ENCODE results near the gene USH2A.

USH2A gene

GRCh38 chr1:216114180-216114579 is 309.1 kb downstream of the USH2A start:
- no peak for DNase-seq

- DNase-seq, result no peak
Measured at GRCh38 chr1:216113181-216113580, 310.1 kb downstream of the USH2A start.

DNA sequence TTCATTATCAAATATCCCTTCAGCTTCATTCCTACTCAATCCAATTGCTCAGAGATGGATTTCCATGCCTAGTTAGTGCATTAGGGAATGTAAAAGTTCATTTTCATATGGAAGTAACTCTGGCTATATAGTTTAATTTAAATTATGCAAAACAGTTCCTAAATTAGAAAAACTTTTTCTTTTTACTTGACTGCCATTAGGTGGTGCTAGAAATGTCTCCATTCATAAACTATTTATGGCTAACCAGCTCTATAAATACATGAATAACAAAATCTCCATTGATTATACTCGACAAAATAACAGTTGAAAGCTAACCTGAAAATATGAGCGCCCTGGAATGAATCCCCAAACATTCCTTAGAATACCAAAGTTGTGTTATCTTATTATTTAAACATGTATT is 311.4 kb downstream of the USH2A start:
- no peak for DNase-seq

DNA sequence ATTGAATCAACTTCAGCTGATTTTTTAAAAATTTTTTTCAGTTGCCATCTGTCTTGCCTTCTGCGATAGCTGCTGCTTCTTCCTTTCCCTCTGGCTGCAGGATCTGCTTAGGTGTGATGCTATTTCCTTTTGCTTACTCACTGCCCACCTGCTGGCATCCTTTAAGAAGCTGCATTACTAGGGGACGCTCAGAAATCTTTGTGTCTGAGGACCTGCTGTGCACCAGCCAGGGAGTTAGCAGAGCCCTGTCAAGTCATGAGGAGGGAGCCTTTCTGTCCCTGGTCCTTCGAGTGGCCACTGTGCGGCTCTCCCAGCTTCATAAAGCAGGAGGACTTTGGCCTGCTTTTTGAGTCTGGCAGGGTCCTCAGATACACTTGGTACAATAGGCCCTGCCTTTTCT is 327.8 kb downstream of the USH2A start:
- DNase-seq, result no peak

- peak; percentile 51 for DNase-seq
Measured at GRCh38 chr1:216090556-216090955, 332.7 kb downstream of the USH2A start.

GRCh38 chr1:216086678-216087077 is 336.6 kb downstream of the USH2A start:
- DNase-seq, result no peak

DNA sequence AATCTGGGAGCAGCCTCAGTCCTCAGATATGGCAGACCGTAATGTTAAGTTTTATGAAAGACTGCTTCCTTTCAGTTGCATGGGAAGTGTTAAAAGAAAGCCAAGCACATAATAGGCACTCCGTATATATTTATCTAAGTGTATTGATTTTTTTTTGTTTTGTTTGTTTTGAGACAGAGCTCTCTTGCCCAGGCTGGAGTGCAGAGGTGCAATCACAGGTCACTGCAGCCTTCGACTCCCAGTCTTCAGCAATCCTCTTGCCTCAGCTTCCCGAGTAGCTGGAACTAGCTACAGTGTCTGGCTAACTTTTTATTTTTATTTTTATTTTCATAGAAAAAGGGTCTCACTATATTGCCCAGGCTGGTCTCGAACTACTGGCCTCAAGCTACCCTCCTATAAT is 341.8 kb downstream of the USH2A start:
- no peak for DNase-seq

DNA sequence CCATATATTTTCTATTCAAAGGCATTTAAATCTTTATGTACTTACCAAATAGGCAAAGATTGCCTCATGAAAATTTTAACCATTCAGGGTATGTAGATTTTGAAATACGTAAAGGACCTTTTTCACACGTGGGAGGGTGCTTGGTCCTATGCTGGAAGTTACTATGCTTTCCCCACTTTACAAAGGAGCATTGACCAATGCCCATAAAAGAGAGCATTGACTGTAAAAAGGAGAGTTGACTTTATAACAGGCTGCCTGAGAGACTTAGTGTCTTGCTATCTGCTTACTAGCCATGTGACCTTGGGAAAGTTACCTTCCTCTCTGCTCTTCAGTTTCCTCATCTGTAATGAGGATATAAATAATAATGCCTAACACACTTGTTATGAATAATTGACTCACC is 346.5 kb downstream of the USH2A start:
- DNase-seq, result no peak

DNA sequence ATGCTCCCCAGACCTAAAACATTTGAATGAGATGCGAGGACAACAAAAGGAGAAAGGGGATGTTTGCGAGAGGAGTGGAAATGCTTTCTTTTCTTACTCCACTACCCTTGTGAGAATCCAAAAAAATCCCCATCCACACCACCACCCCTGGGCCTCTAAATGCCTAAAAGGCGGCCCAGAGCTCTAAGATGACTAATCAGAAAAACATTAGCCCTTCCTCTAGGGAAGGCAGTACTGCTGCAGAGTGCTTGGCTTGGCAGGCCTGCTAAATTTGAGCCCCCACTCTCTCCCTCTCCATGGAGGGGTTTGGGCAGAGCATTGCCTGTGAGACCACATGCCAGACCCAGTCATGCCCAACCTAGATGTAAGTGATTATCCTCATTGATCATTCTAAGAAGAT is 347.9 kb downstream of the USH2A start:
- DNase-seq, result no peak

DNA sequence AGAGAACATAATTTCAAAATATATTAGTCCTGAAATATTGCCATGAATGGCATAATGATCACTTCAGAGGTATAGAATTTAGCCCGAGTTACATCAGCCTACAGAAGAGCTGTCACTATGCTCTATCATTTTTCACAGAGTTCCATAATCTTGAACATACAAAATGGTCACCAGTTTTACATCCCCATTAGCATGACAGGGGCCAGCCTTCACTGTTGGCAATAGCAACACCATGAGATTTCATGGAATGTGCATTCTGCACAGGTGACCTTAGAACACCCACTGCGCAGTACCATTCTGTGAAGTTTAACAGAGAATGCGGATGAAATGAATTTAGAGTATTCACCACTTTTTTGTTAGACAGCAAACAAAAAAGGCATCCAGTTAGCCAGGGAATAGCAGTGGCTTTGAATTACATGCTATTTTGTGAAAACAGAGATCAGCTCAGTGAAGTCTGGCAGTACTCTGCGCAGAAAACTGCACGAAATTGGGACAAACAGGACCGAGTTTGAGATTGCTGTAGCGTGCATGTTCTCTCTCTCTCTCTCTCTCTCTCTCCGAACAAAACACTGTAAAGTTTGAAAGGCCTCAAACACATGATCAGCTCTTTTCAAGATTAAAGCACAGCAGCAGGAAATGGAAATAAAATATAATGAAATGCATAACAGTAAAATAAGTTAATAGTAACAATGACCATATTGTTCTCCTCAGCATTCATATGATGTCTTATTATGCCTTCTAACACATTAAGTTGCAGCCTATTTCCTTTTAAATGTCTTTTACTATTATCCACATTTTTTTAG is 349.3 kb downstream of the USH2A start:
- no peak for DNase-seq

DNA sequence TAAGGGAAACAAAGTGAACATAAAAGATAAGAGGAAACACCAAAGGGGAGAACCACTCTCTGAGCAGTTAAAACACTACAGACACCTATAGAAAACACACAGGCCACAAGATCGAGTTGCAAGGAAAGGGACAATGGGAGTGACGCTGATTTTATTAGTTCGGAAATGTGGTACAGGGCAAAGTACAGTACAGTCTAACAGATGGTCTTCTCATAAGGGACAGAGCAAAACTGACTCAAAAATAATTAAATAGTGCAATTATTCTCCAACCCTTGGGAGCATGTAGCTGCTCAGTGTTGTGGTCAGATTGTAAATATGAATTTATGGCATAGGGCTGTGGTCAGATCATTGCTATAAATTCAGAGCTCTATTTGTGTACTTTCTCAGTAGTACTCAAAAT is 352.0 kb downstream of the USH2A start:
- DNase-seq, result no peak

GRCh38 chr1:216064643-216065042 is 358.6 kb downstream of the USH2A start:
- no peak for DNase-seq

DNA sequence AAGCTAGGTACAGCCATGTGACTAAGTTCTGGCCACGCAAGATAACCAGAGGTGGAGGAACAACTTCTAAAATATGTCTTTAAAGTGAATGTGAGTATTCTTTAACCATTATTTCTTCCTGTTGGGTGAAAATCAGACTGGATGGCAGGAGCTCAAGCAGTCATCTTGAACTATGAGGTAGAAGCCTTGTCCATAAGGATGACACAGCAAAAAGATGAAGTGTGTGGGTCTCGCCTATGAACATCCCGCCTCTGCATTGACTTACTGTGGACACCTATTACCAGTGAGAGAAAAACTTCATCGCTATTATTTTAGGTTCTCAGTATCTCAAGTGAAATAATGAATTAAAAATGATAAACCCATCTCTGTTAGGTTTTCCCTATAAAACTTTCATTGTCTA is 365.3 kb downstream of the USH2A start:
- DNase-seq, result no peak

DNA sequence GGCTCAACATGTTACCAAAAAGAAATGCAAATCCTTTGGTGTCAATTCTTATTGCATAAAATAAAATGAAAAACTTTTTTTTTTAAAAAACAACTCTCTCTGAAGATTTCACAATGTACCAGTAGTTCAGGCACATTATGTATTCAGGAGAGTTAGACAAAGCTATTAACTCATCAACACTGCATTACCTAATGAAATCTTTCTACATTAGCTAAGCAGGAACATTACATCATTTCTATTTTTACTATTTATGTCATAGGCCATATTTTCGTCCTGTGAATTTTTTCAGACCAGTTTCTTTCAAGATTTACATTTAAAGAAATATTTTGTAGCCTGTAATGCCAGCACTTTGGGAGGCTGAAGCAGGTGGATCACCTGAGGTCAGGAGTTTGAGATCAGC is 366.2 kb downstream of the USH2A start:
- no peak for DNase-seq

GRCh38 chr1:216055004-216055403 is 368.2 kb downstream of the USH2A start:
- DNase-seq, result no peak

GRCh38 chr1:216054600-216054999 is 368.6 kb downstream of the USH2A start:
- DNase-seq, result peak; percentile 43

DNA sequence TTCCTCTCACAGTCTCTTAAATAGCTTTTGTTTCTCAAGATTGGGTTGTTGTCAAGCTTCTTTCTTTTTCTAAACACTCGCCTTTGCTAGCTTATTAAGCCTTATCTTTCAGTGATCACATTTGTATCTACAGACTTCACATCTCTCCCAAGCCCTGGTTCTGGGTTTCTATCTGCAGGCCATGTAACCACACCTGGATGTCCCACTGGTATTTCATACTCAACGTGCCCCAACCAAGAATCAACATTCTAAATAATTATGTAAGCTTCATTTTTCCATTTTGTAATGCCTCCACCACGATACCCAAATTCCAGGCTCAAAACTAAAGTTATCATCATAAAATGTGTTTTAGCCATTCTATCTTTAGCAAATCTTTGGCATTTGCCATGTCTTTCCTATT is 372.2 kb downstream of the USH2A start:
- DNase-seq, result no peak

- no peak for DNase-seq
Measured at GRCh38 chr1:216049741-216050430, 373.4 kb downstream of the USH2A start.

- DNase-seq, result no peak
Measured at GRCh38 chr1:216047811-216048572, 375.3 kb downstream of the USH2A start.

- DNase-seq, result no peak
Measured at GRCh38 chr1:216046336-216046735, 376.9 kb downstream of the USH2A start.

- DNase-seq, result no peak
Measured at GRCh38 chr1:216045400-216045799, 377.8 kb downstream of the USH2A start.

DNA sequence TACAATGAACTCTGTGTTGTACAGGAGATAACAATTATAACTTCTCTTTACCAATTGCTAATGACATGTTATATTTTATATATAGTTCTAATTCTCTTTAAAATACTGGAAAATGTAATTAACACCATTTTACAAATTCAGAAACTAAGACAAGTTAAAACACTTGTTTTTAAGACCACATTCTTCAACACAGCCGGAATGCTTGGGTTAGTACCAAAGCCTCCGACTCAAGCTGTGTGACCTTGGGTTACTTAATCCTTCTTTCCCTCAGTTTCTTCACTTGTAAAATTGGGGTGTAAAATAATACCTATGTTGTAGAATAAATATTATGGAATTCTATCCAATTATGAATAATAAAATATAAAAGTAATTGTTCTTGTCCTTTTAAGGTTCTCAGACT is 378.7 kb downstream of the USH2A start:
- DNase-seq, result no peak

DNA sequence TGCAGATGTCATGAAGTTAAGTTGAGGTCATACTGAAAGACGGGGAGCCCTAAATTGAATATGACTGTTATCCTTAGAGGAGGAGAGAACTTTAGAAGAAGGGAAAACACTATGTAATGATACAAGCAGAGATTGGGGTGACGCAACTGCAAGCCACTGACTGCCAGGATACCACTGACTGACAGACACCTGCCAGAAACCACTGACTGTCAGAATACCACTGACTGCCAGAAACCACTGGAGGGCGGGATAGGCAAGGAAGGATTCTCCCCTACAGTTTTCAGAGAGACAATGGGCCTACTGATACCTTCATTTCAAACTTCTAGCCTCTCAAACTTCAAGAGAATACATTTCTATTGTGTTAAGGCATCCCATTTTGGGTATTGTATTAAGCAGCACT is 388.7 kb downstream of the USH2A start:
- DNase-seq, result no peak
